Mucosa of rectum (tissue), 2 donors: ENCODE results near the gene SPEG.

Experiments
- H3K27ac ChIP-seq, 2 donors: one replicate each; pipeline ENCODE4 v1.7.0; 2013; ENCODE audit warnings: inconsistent platforms in 2 of 2, low read depth in 2 of 2, low read length in 2 of 2
- H3K27me3 ChIP-seq, 2 donors: one replicate each; pipeline ENCODE4 v1.7.0; 2013; ENCODE audit warnings: low read length in 2 of 2; ENCODE audit not compliant: control insufficient read depth in 2 of 2, insufficient read depth in 2 of 2
- H3K36me3 ChIP-seq, 2 donors: one replicate each; pipeline ENCODE4 v1.7.0; 2013; ENCODE audit warnings: low read length in 2 of 2; ENCODE audit not compliant: control insufficient read depth in 2 of 2, insufficient read depth in 2 of 2
- H3K4me1 ChIP-seq, 2 donors: one replicate each; pipeline ENCODE4 v1.7.0; 2013; ENCODE audit warnings: low read length in 2 of 2, mild to moderate bottlenecking in 1 of 2; ENCODE audit not compliant: control insufficient read depth in 2 of 2, insufficient read depth in 2 of 2
- H3K4me3 ChIP-seq, 2 donors: one replicate each; pipeline ENCODE4 v1.7.0; 2013; ENCODE audit warnings: low read length in 2 of 2
- H3K9ac ChIP-seq, 2 donors: one replicate each; pipeline ENCODE4 v1.7.0; 2013; ENCODE audit warnings: low read length in 2 of 2, low read depth in 1 of 2, mild to moderate bottlenecking in 1 of 2
- H3K9me3 ChIP-seq, 2 donors: one replicate each; pipeline ENCODE4 v1.7.0; 2013; ENCODE audit warnings: low read length in 2 of 2; ENCODE audit not compliant: control insufficient read depth in 2 of 2
- donor health status: healthy.
- donor health status: Normal muscosa, but diverticular disease.

The SPEG gene

GRCh38 chr2:219395609-219396008, 39.0 kb upstream of the SPEG start:
- Histone ChIP-seq H3K27me3 (no peaks in the 10 kb centered on the region), H3K4me1 (peaks cover 12 to 24% of the 10 kb centered on the region in 2 donors), H3K4me3 (no peak overlapping the region), H3K27ac (no peak overlapping the region), H3K36me3 (no peaks in the 10 kb centered on the region), H3K9me3 (no peaks in the 10 kb centered on the region), H3K9ac (no peak overlapping the region)

DNA sequence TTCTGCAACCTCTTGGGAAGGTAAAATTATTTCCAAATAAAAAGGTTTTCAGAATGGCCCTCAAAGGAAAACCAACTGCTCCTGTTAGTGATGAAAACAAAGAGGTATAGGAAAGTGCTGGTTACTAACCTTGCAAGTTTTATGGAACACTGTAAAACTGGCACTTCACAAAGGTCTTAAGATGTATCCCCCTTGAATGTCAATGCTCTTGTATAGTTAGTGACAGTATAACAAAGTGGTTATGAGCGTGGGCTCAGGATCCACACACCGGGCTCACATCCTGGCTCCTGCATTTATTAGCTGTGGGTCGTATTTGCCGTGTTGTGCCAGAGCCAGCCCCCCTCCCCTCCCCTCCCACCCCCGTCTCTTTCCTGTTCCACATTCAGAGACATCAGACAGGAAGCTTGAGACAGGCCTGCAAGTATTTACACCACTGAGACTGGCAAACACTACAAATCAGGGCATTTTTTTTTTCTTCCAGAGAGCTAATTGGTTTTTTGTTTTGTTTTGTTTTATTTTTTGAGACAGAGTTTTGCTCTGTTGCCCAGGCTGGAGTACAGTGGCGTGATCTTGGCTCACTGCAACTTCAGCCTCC, 37.7 kb upstream of the SPEG start:
- no peak overlapping the region for H3K27ac ChIP-seq
- no peak overlapping the region for H3K4me3 ChIP-seq
- no peaks in the 10 kb centered on the region for H3K36me3 ChIP-seq
- H3K4me1 ChIP-seq, result peaks cover 12 to 27% of the 10 kb centered on the region in 2 donors
- H3K27me3 ChIP-seq, result no peaks in the 10 kb centered on the region
- no peak overlapping the region for H3K9ac ChIP-seq
- no peaks in the 10 kb centered on the region for H3K9me3 ChIP-seq

- Histone ChIP-seq H3K27me3 (no peaks in the 10 kb centered on the region), H3K4me3 (peak overlapping the region in 1 of 2 donors; percentile 12), H3K4me1 (peaks cover 12 to 27% of the 10 kb centered on the region in 2 donors), H3K36me3 (no peaks in the 10 kb centered on the region), H3K27ac (peak overlapping the region; percentile 67 to 83), H3K9me3 (no peaks in the 10 kb centered on the region), H3K9ac (no peak overlapping the region)
Observed at GRCh38 chr2:219398721-219399363, 35.8 kb upstream of the SPEG start.

- H3K27ac ChIP-seq, result peak overlapping the region; percentile 48 to 83
- peaks cover 12 to 27% of the 10 kb centered on the region in 2 donors for H3K4me1 ChIP-seq
Observed at GRCh38 chr2:219399716-219400478, 34.7 kb upstream of the SPEG start.

GRCh38 chr2:219400562-219400961, 34.1 kb upstream of the SPEG start:
- H3K9ac ChIP-seq, result no peak overlapping the region
- no peaks in the 10 kb centered on the region for H3K9me3 ChIP-seq
- H3K4me3 ChIP-seq, result no peak overlapping the region
- no peak overlapping the region for H3K27ac ChIP-seq
- H3K27me3 ChIP-seq, result no peaks in the 10 kb centered on the region
- no peaks in the 10 kb centered on the region for H3K36me3 ChIP-seq
- peaks cover 12 to 27% of the 10 kb centered on the region in 2 donors for H3K4me1 ChIP-seq

More at GRCh38 chr2:219399716-219400478, 34.7 kb upstream of the SPEG start:
- Histone ChIP-seq H3K4me3 (no peak overlapping the region), H3K27me3 (no peaks in the 10 kb centered on the region), H3K9me3 (no peaks in the 10 kb centered on the region), H3K36me3 (no peaks in the 10 kb centered on the region), H3K9ac (no peak overlapping the region)

GRCh38 chr2:219401606-219402005, 33.0 kb upstream of the SPEG start:
- Histone ChIP-seq H3K4me1 (peaks cover 12 to 27% of the 10 kb centered on the region in 2 donors), H3K9ac (no peak overlapping the region), H3K9me3 (no peaks in the 10 kb centered on the region), H3K27ac (no peak overlapping the region), H3K4me3 (no peak overlapping the region), H3K36me3 (no peaks in the 10 kb centered on the region), H3K27me3 (no peaks in the 10 kb centered on the region)

- H3K27ac ChIP-seq, result no peak overlapping the region
Observed at GRCh38 chr2:219402665-219403515, 31.8 kb upstream of the SPEG start.

DNA sequence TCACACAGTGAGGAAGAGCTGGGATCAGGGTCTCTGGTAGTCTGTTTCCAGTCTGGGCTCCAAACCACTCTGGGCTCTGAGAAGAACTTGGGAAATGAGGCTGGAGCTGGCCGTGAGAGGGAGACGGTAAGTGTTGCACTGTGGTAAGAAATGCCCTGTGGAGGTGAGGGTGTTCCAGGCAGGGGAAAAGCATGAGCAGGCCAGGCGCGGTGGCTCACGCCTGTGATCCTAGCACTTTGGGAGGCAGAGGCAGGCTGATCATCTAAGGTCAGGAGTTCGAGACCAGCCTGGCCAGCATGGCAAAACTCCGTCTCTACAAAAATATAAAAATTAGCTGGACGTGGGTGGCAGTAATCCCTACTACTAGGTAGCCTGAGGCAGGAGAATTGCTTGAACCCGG, 30.8 kb upstream of the SPEG start:
- no peaks in the 10 kb centered on the region for H3K36me3 ChIP-seq
- no peak overlapping the region for H3K27ac ChIP-seq
- no peaks in the 10 kb centered on the region for H3K9me3 ChIP-seq
- no peak overlapping the region for H3K4me3 ChIP-seq
- H3K9ac ChIP-seq, result no peak overlapping the region
- no peaks in the 10 kb centered on the region for H3K27me3 ChIP-seq
- peaks cover 9 to 19% of the 10 kb centered on the region in 2 donors for H3K4me1 ChIP-seq

More at GRCh38 chr2:219402665-219403515, 31.8 kb upstream of the SPEG start:
- Histone ChIP-seq H3K36me3 (no peaks in the 10 kb centered on the region), H3K27me3 (no peaks in the 10 kb centered on the region), H3K9ac (no peak overlapping the region), H3K9me3 (no peaks in the 10 kb centered on the region), H3K4me3 (no peak overlapping the region), H3K4me1 (peaks cover 12 to 26% of the 10 kb centered on the region in 2 donors)

DNA sequence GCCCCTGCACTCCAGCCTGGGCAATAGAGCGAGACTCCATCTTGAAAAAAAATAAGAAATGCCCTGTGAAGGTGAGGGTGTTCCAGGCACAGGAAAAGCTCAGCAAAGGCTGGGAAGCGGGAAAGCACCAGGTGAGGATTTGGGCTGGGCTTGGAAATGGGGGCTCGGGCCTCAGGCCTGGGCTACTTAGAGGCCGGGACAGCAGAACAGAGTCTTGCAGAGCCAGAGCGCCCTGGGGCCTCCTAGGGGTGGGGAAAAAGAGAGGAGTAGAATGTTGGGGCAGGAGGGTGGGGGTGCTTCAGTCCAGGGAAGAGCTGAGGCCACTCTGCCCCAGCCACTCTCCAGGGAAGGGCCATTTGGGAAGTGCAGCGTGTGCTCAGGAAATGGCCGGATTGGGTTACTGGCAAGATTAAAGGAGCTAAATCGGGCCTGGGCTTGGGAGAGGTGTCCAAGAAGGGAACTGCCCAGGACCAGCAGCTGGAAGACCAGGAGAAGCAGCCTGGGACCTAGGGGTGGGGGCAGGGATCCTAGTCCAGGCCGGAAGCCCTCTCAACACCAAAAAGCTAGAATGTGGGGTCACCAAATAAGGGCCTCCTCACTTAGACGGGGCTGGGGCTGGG, 30.2 kb upstream of the SPEG start:
- Histone ChIP-seq H3K4me3 (no peak overlapping the region), H3K36me3 (no peaks in the 10 kb centered on the region), H3K27me3 (peaks cover 0 to under 1% of the 10 kb centered on the region in 2 donors), H3K4me1 (peaks cover 4 to 15% of the 10 kb centered on the region in 2 donors), H3K27ac (peak overlapping the region in 1 of 2 donors; percentile 57), H3K9ac (no peak overlapping the region), H3K9me3 (no peaks in the 10 kb centered on the region)
